Transverse colon (tissue), 4 donors: ENCODE data around the gene WBP1L. TPM values are rescaled to one million over a fixed set of nuclear protein-coding genes. Genes with fewer than 3 reads are reported as not detected.
"Not testable (repeated sequence)": the region's sequence is repeated elsewhere in the genome, so short reads cannot be mapped to it uniquely, and the experiment has no call there.

Source experiments
- DNase-seq: peaks from one replicate; pipeline ENCODE4 v3.0.0-alpha.2; 2019
- H3K27ac ChIP-seq, 4 donors: fragments of 200-600 bp; sonication (generic); 2 replicates each; pipeline ENCODE4 v1.5.1; 2016 to 2018; ENCODE audit warnings: inconsistent platforms in 4 of 4
- H3K27me3 ChIP-seq: fragments of 200-600 bp; sonication (generic); 2 replicates; pipeline ENCODE4 v1.5.1; 2017; ENCODE audit warnings: inconsistent platforms
- H3K36me3 ChIP-seq, 4 donors: fragments of 200-600 bp; sonication (generic); 2 replicates each; pipeline ENCODE4 v1.5.1; 2017 to 2019; ENCODE audit warnings: inconsistent platforms in 4 of 4
- H3K4me1 ChIP-seq, 4 donors: fragments of 200-600 bp; sonication (generic); 2 replicates each; pipeline ENCODE4 v1.5.1; 2017 to 2020; ENCODE audit warnings: inconsistent platforms in 4 of 4
- H3K4me3 ChIP-seq, 4 donors: fragments of 200-600 bp; sonication (generic); 1 replicate in 1 of 4; 2 replicates in 3 of 4; pipeline versions ENCODE4 v1.5.1 to v1.6.1; 2017 to 2019; ENCODE audit warnings: inconsistent platforms in 4 of 4
- H3K9me3 ChIP-seq, 2 donors: fragments of 200-600 bp; sonication (generic); 2 replicates each; pipeline ENCODE4 v1.5.1; 2017 to 2019; ENCODE audit warnings: inconsistent platforms in 2 of 2
- EP300 ChIP-seq: sonication (generic); formaldehyde crosslinking; IDR thresholded peaks from one replicate; pipeline ENCODE4 v1.6.1; 2017; ENCODE audit warnings: antibody characterized with exemption, low read depth
- POLR2A ChIP-seq: fragments of 450-650 bp; IDR thresholded peaks from one replicate; pipeline ENCODE4 v1.6.1; 2016; ENCODE audit warnings: antibody characterized with exemption, mild to moderate bottlenecking, moderate library complexity
- POLR2AphosphoS5 ChIP-seq, 3 donors: sonication (generic); formaldehyde crosslinking; IDR thresholded peaks; one replicate each; pipeline ENCODE4 v1.6.1; 2016; ENCODE audit warnings: antibody characterized with exemption in 3 of 3
- WGBS, 2 donors: methylation state at CpG; one replicate each; pipeline ENCODE4 v1.1.5; 2018; ENCODE audit warnings: low coverage in 1 of 2; 5-methylcytosine and 5-hydroxymethylcytosine counted together
- in situ Hi-C, 4 donors: fragments of 200-750 bp; cut with MboI; loops; one replicate each; pipeline versions ENCODE4 v1.15.0 to v1.15.1; 2017; ENCODE audit warnings: low sequenced_read_pairs in 3 of 4, low pct_ligation_motif_present in 1 of 4, low pct_unique_long_range_greater_than_20kb in 1 of 4
- intact Hi-C: fragments of 100-400 bp; cut with DNase I; formaldehyde crosslinking; loops from one replicate; pipeline ENCODE4 v1.15.1; 2023; ENCODE audit warnings: low total_unique reads
- total RNA-seq, 4 donors: library from RNA; depleted of rRNA; stranded (reverse); fragments of >200 nt; gene quantifications; one replicate each; pipeline ENCODE4 v1.1.0, GENCODE V29; 2016
- TF ChIP-seq, protein P1 (sequence below), 5 experiments: fragments of 200-600 bp in 3 of 5; fragments of 450-650 bp in 2 of 5; sonication (generic) in 3 of 5; IDR thresholded peaks; 1 replicate in 2 of 5; 2 replicates in 3 of 5; pipeline ENCODE4 v1.5.1; 2016 to 2017; ENCODE audit warnings: antibody characterized with exemption in 5 of 5, inconsistent platforms in 3 of 5, mild to moderate bottlenecking in 2 of 5, moderate library complexity in 1 of 5

The WBP1L gene
- total RNA-seq, 4 donors from 2014 or later, result 68.9 to 168 (median 129) TPM

- intact Hi-C loops, result no loop called here
- no peaks in the 10 kb centered on the region for H3K4me1 ChIP-seq
- no peaks in the 10 kb centered on the region for H3K27me3 ChIP-seq
- H3K27ac ChIP-seq, result no peak overlapping the region
- no peaks in the 10 kb centered on the region for H3K36me3 ChIP-seq
- H3K9me3 ChIP-seq, result no peaks in the 10 kb centered on the region
- H3K4me3 ChIP-seq, result no peak overlapping the region
- no peak for DNase-seq
- TF ChIP-seq POLR2A, result no peak
- no peak for TF ChIP-seq POLR2AphosphoS5 (IDR thresholded peaks at IDR 0.05)
- 80 to 87% methylated on average over 1 to 9 of the region's 9 CpGs for WGBS, 2 donors
- in situ Hi-C loops, result loop anchor here in 1 of 4 donors (10.0 kb wide), 1 partner anchor 219 kb away; no protein-coding TSS in a partner anchor
Observed at GRCh38 chr10:102845352-102845902, 101.7 kb downstream of the WBP1L start.

DNA sequence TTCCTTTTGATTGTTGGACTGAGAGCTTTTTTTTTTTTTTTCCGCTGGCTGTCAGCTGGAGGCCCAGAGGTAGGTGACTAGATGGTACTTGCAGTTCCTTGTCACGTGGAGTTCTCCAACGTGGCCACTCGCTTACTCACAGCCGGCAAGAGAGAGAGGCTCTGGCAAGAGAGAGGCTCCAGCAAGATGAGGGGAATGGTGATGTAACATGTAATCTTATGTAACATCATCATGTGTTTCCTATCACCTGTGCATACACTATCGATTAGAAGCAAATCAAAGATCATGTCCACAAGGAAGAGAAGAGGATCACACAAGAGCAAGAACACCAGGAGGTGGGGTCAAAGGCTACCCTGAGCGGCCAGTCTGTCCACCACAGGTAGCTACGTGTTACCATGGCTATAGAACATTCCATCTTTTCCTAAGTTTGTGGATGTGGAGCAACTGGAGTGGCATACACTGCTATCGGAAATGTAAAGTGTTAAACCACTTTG, 106.3 kb downstream of the WBP1L start:
- Histone ChIP-seq H3K27ac (no peak overlapping the region), H3K4me3 (no peak overlapping the region), H3K4me1 (peaks cover 0 to 9% (median 4%) of the 10 kb centered on the region in 4 donors), H3K9me3 (no peaks in the 10 kb centered on the region), H3K27me3 (no peaks in the 10 kb centered on the region), H3K36me3 (no peaks in the 10 kb centered on the region)
- in situ Hi-C loops (no loop called here), intact Hi-C loops (no loop called here)
- 83 to 87% methylated on average over 4 to 9 of the region's 9 CpGs for WGBS, 2 donors
- no peak for DNase-seq
- TF ChIP-seq, protein P1, sequence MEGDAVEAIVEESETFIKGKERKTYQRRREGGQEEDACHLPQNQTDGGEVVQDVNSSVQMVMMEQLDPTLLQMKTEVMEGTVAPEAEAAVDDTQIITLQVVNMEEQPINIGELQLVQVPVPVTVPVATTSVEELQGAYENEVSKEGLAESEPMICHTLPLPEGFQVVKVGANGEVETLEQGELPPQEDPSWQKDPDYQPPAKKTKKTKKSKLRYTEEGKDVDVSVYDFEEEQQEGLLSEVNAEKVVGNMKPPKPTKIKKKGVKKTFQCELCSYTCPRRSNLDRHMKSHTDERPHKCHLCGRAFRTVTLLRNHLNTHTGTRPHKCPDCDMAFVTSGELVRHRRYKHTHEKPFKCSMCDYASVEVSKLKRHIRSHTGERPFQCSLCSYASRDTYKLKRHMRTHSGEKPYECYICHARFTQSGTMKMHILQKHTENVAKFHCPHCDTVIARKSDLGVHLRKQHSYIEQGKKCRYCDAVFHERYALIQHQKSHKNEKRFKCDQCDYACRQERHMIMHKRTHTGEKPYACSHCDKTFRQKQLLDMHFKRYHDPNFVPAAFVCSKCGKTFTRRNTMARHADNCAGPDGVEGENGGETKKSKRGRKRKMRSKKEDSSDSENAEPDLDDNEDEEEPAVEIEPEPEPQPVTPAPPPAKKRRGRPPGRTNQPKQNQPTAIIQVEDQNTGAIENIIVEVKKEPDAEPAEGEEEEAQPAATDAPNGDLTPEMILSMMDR (IDR thresholded peaks at IDR 0.05), result no peak
- no peak for TF ChIP-seq POLR2AphosphoS5 (IDR thresholded peaks at IDR 0.05)
- TF ChIP-seq POLR2A, result no peak

- intact Hi-C loops, in situ Hi-C loops: not testable (repeated sequence)
- 87 to 93% methylated on average over 3 to 7 of the region's 7 CpGs for WGBS, 2 donors
Observed at GRCh38 chr10:102853237-102853636, 109.5 kb downstream of the WBP1L start.

GRCh38 chr10:102855731-102856436, 112.1 kb downstream of the WBP1L start:
- H3K9me3 ChIP-seq, H3K4me3 ChIP-seq, H3K27me3 ChIP-seq, intact Hi-C loops, H3K36me3 ChIP-seq, in situ Hi-C loops, DNase-seq: not testable (repeated sequence)
- Histone ChIP-seq H3K4me1 (peaks cover 0 to 15% (median 6%) of the 10 kb centered on the region in 4 donors), H3K27ac (peak overlapping the region; percentile 10 to 58 (median 25))
- WGBS, 2 donors, result 77 to 93% methylated on average over 3 to 11 of the region's 11 CpGs

More at GRCh38 chr10:102853237-102853636, 109.5 kb downstream of the WBP1L start:
- not testable (repeated sequence) for DNase-seq, H3K4me3 ChIP-seq, H3K27me3 ChIP-seq, H3K9me3 ChIP-seq, H3K36me3 ChIP-seq
- Histone ChIP-seq H3K4me1 (peaks cover 0 to 15% (median 6%) of the 10 kb centered on the region in 4 donors), H3K27ac (peak overlapping the region in 1 of 4 donors; percentile 91)

DNA sequence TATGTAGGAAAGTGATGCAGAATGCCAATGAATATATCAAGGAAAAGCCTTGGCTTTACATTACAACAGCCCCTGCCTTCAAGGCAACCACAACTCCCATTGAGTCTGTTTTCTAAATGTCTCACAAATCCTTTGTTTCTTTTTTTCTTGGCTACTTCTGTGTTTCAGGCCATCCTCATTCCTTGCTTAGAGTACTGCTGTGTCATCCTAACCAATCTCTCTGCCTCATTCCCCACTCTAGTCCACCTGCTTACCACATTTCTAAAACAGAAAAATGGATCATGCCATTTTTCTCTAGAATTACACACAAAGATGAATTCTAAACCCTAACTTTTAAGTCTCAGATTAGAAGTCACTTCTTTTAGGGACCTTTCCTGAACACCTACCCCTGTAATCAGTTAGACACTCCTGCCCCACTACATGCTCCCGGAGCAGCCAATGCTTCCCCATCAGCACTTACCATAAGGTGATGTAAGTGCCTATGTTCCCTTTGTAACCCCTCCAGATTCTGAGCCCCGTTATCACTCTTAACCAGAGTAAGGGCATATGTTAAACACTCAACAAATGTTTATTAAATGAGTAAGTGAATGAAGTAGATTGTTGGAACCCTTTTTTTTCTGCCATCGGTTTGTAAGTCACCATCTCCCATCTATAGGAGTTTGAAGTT, 113.1 kb downstream of the WBP1L start:
- in situ Hi-C loops (no loop called here), intact Hi-C loops (no loop called here)
- Histone ChIP-seq H3K9me3 (no peaks in the 10 kb centered on the region), H3K4me3 (no peak overlapping the region), H3K27ac (no peak overlapping the region), H3K27me3 (no peaks in the 10 kb centered on the region), H3K4me1 (peaks cover 0 to 15% (median 6%) of the 10 kb centered on the region in 4 donors), H3K36me3 (peaks cover 0 to under 1% (median 0%) of the 10 kb centered on the region in 4 donors)
- WGBS, 2 donors, result 91 to 100% methylated on average over 1 to 3 of the region's 3 CpGs
- DNase-seq, result no peak
- TF ChIP-seq, protein P1 (IDR thresholded peaks at IDR 0.05), result no peak
- no peak for TF ChIP-seq POLR2A
- no peak for TF ChIP-seq POLR2AphosphoS5 (IDR thresholded peaks at IDR 0.05)
- no peak for TF ChIP-seq EP300
